ENCODE data around the gene EPS15. TPM values are rescaled to one million over a fixed set of nuclear protein-coding genes. Genes with fewer than 3 reads are reported as not detected.

Gene EPS15
- total RNA-seq, 1 experiment from 2014 or later: 54.4 TPM

DNA sequence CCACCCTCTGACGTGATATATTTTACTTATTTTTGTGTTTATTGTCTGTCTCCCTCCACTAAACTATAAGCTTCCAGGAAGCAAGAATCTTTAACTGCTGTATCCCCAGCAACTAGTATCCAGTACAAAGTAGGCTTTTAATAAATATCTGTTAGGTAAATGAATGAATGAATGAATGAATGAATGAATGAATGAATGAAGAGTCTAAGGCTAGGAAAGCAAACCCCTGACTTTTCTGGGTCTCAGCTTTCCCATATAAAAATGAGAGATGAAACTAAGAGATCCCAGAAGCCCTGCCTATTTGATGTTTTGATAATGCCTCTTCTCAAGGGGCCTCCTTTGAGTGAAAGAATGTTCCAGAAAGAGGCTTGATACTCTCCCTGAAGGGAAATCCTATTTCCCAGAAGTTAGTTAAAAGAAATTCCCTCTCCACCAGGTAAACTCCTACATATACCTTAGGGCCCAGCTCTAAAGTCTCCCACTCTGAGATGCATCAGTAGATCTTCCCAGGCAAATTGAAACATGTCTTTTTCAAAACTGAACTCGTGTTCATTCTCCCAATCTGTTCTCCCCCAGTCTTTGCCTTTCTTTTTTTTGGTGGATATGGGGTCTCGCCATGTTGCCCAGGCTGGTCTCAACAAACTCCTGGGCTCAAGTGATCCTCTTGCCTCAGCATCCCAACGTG is 196.5 kb downstream of the EPS15 start:
- Histone ChIP-seq H3K27me3 (ENCODE audit: control insufficient read depth, insufficient read depth, low read length) (no peaks in the 10 kb centered on the region), H3K27ac (ENCODE audit: low read length) (no peak overlapping the region), H3K4me1 (ENCODE audit: control insufficient read depth, insufficient read depth, low read length) (no peaks in the 10 kb centered on the region), H3K4me3 (ENCODE audit: low read depth in 2 of 2, low read length in 2 of 2) (no peak overlapping the region), H3K9me3 (ENCODE audit: control insufficient read depth, insufficient read depth, low read depth, low read length) (no peaks in the 10 kb centered on the region), H3K36me3 (ENCODE audit: control insufficient read depth, insufficient read depth, low read length) (no peaks in the 10 kb centered on the region)
- intact Hi-C loops (cut with micrococcal nuclease; ENCODE audit: unreplicated experiment) (no loop called here), in situ Hi-C loops (cut with HindIII; ENCODE audit: low pct_unique_long_range_greater_than_20kb, low sequenced_read_pairs) (no loop called here)
- POLR2A ChIA-PET: no interaction called here
- TF ChIP-seq CTCF (IDR thresholded peaks at IDR 0.05): no peak
- DNase-seq (ENCODE audit: low read depth, low spot score) (no peak), ATAC-seq (no peak)
- CTCF ChIA-PET: no interaction called here
- no TSS peak for BruUV-seq (replicated peaks)

DNA sequence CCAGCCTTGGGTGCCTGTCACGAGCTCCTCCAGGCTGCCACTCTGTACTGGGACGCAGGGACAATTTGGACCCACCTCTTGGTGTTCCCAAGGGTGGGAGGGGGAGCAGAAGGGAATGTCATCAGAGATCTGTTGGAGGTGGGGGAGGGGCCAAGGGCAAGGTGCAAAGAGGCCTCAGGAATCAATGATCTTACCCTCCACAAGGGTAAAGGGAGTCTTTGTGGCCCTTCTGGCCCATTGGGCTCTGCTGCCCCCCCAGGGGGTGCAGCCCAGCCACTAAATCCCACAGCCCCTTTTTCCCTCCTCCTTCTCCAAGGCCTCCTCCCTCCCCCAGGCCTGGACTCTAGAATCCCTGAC is 197.2 kb downstream of the EPS15 start:
- no peak for ATAC-seq
- CTCF ChIA-PET: no interaction called here
- in situ Hi-C loops (cut with HindIII; ENCODE audit: low pct_unique_long_range_greater_than_20kb, low sequenced_read_pairs) (no loop called here), intact Hi-C loops (cut with micrococcal nuclease; ENCODE audit: unreplicated experiment) (no loop called here)
- POLR2A ChIA-PET: no interaction called here
- no TSS peak for BruUV-seq (replicated peaks)
- H3K27ac ChIP-seq (ENCODE audit: low read length): no peak overlapping the region
- no peaks in the 10 kb centered on the region for H3K36me3 ChIP-seq (ENCODE audit: control insufficient read depth, insufficient read depth, low read length)
- no peak overlapping the region for H3K4me3 ChIP-seq (ENCODE audit: low read depth in 2 of 2, low read length in 2 of 2)
- H3K4me1 ChIP-seq (ENCODE audit: control insufficient read depth, insufficient read depth, low read length): no peaks in the 10 kb centered on the region
- DNase-seq (ENCODE audit: low read depth, low spot score): no peak
- H3K9me3 ChIP-seq (ENCODE audit: control insufficient read depth, insufficient read depth, low read depth, low read length): no peaks in the 10 kb centered on the region
- TF ChIP-seq TCF7L2 (IDR thresholded peaks at IDR 0.05; ENCODE audit: low read depth, low read length) (no peak), POLR2AphosphoS5 (IDR thresholded peaks at IDR 0.05; ENCODE audit: low read depth, low read length) (no peak)
- no peaks in the 10 kb centered on the region for H3K27me3 ChIP-seq (ENCODE audit: control insufficient read depth, insufficient read depth, low read length)

DNA sequence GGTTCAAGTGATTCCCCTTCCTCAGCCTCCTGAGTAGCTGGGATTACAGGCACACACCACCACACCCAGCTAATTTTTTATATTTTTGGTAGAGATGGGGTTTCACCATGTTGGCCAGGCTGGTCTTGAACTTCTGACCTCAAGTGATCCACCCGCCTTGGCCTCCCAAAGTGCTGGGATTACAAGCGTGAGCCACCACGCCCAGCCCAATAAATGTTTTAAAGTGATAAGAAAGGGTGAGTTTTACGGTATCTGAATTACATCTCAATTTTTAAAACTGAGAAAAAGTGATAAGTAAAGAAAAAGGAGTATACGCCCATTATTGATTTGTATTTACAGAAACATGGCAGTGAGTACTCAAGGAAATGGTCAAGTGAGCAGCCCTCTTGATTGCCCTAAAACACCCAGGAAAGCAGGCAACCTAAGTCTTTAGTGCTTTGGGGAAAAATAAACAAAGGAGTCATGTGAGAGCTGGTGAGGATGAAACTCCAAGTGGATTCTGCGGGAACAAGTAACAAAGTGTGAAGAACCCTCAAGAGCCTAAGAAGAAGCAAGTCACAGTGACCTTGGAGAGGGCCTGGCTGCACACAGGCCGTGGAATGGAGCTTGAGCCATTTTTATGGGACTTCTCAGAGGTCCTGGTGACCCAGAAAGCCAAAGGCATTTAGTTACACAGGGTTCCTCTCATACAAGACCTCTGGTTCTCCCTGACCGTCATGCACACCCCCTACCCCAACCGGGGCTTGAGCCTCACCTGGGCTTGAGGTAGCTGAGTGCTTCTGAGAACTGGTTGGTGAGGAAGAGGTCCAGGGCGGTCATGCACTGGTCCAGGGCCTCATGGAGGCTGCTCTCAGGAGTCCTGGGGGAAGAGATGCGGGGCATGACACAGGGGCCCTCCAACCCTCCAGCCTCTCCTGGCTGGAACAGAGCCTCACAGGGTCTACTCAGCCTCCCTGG is 197.8 kb downstream of the EPS15 start:
- no peaks in the 10 kb centered on the region for H3K36me3 ChIP-seq (ENCODE audit: control insufficient read depth, insufficient read depth, low read length)
- BruUV-seq (replicated peaks): no TSS peak
- H3K4me1 ChIP-seq (ENCODE audit: control insufficient read depth, insufficient read depth, low read length): no peaks in the 10 kb centered on the region
- ChIA-PET CTCF (no interaction called here), POLR2A (no interaction called here)
- intact Hi-C loops (cut with micrococcal nuclease; ENCODE audit: unreplicated experiment) (no loop called here), in situ Hi-C loops (cut with HindIII; ENCODE audit: low pct_unique_long_range_greater_than_20kb, low sequenced_read_pairs) (no loop called here)
- DNase-seq (ENCODE audit: low read depth, low spot score) (no peak), ATAC-seq (no peak)
- H3K9me3 ChIP-seq (ENCODE audit: control insufficient read depth, insufficient read depth, low read depth, low read length): no peaks in the 10 kb centered on the region
- H3K27me3 ChIP-seq (ENCODE audit: control insufficient read depth, insufficient read depth, low read length): no peaks in the 10 kb centered on the region
- no peak for TF ChIP-seq REST (IDR thresholded peaks at IDR 0.05; ENCODE audit: insufficient read depth in 1 of 2, low read depth in 2 of 2, low read length in 1 of 2)
- TF ChIP-seq SIN3A (IDR thresholded peaks at IDR 0.05; ENCODE audit: borderline replicate concordance, insufficient read depth, low read depth, low read length): no peak
- no peak for TF ChIP-seq CTCF (IDR thresholded peaks at IDR 0.05)
- TF ChIP-seq POLR2AphosphoS5 (IDR thresholded peaks at IDR 0.05; ENCODE audit: low read depth, low read length): no peak
- no peak for TF ChIP-seq TCF7L2 (IDR thresholded peaks at IDR 0.05; ENCODE audit: low read depth, low read length)
- H3K27ac ChIP-seq (ENCODE audit: low read length): no peak overlapping the region
- H3K4me3 ChIP-seq (ENCODE audit: low read depth in 2 of 2, low read length in 2 of 2): no peak overlapping the region

Measured in Panc1 (cell line).